SK-N-SH treated with all-trans-retinoic acid at 6 μM for 48 hours (cell line): Measurements from ENCODE around the gene TEX101.
"Not testable (repeated sequence)": the region's sequence is repeated elsewhere in the genome, so short reads cannot be mapped to it uniquely, and the experiment has no call there.

Experiments
- ARNTL ChIP-seq: fragments of 450-650 bp; formaldehyde crosslinking; IDR thresholded peaks from 2 replicates; pipeline ENCODE4 v1.5.0; 2020; ENCODE audit warnings: low read depth, mild to moderate bottlenecking, moderate library complexity, borderline replicate concordance
- CREB5 ChIP-seq: fragments of 250-450 bp; sonication (Bioruptor Pico); IDR thresholded peaks from 2 replicates; pipeline ENCODE4 v1.5.1; 2020; ENCODE audit warnings: low read depth, mild to moderate bottlenecking, moderate library complexity
- ISL1 ChIP-seq: fragments of 250-450 bp; sonication (Bioruptor Pico); IDR thresholded peaks from 2 replicates; pipeline ENCODE4 v2.1.2; 2022; ENCODE audit warnings: mild to moderate bottlenecking, moderate library complexity
- OSR1 ChIP-seq: fragments of 250-450 bp; sonication (Bioruptor Pico); IDR thresholded peaks from 2 replicates; pipeline ENCODE4 v1.8.0; 2022; ENCODE audit warnings: moderate library complexity, mild to moderate bottlenecking, inconsistent platforms
- PATZ1 ChIP-seq: fragments of 250-450 bp; sonication (Bioruptor Pico); IDR thresholded peaks from 2 replicates; pipeline ENCODE4 v1.8.0; 2020; ENCODE audit warnings: mild to moderate bottlenecking, moderate library complexity, borderline replicate concordance
- POU6F1 ChIP-seq: fragments of 250-450 bp; sonication (Bioruptor Pico); IDR thresholded peaks from 2 replicates; pipeline ENCODE4 v1.8.0; 2021; ENCODE audit warnings: low read depth, mild to moderate bottlenecking, moderate library complexity, borderline replicate concordance
- PPARA ChIP-seq: fragments of 250-450 bp; sonication (Bioruptor Pico); IDR thresholded peaks from 2 replicates; pipeline ENCODE4 v1.5.0; 2020; ENCODE audit warnings: mild to moderate bottlenecking, borderline replicate concordance
- ZC3H10 ChIP-seq: fragments of 250-450 bp; sonication (Bioruptor Pico); IDR thresholded peaks from 2 replicates; pipeline ENCODE4 v1.5.1; 2021; ENCODE audit warnings: mild to moderate bottlenecking, moderate library complexity
- ZFP3 ChIP-seq: fragments of 250-450 bp; sonication (Bioruptor Pico); IDR thresholded peaks from 2 replicates; pipeline ENCODE4 v1.5.0; 2020; ENCODE audit warnings: mild to moderate bottlenecking, moderate library complexity
- ZNF70 ChIP-seq: fragments of 450-650 bp; formaldehyde crosslinking; IDR thresholded peaks from 2 replicates; pipeline ENCODE4 v1.5.0; 2020; ENCODE audit warnings: mild to moderate bottlenecking, moderate library complexity
- ZNF8 ChIP-seq: fragments of 450-650 bp; formaldehyde crosslinking; IDR thresholded peaks from 2 replicates; pipeline ENCODE4 v1.5.0; 2020; ENCODE audit warnings: mild to moderate bottlenecking, moderate library complexity

GRCh38 chr19:43377624-43378023 is 37.1 kb upstream of the TEX101 start:
- TF ChIP-seq ZFP3, PATZ1, OSR1, PPARA, ISL1, ZNF70, POU6F1, ZC3H10, ZNF8, CREB5, ARNTL (CRISPR knock-in tag): not testable (repeated sequence)
